Stimulated activated CD4-positive, alpha-beta T cell treated with anti-CD3 and anti-CD28 coated beads, Interleukin-2, amount 100 ng/mL, for 4 hours (primary cell): Measurements from ENCODE around the gene PRRX2.
A peak's percentile ranks its signal among the peaks of the same experiment; 100 is the strongest.
"Not testable (repeated sequence)": the region's sequence is repeated elsewhere in the genome, so short reads cannot be mapped to it uniquely, and the experiment has no call there.

Experiments
- DNase-seq: peaks from one replicate; pipeline ENCODE4 v3.0.0-alpha.2; 2020; ENCODE audit warnings: low read depth

Gene PRRX2

GRCh38 chr9:129665389-129665775 is at the start of gene PRRX2:
TSS of gene PRRX2 (plus strand) at chr9:129665647. CDS start at chr9:129665868, 221 bp downstream.
- peak; percentile 56 for DNase-seq

DNA sequence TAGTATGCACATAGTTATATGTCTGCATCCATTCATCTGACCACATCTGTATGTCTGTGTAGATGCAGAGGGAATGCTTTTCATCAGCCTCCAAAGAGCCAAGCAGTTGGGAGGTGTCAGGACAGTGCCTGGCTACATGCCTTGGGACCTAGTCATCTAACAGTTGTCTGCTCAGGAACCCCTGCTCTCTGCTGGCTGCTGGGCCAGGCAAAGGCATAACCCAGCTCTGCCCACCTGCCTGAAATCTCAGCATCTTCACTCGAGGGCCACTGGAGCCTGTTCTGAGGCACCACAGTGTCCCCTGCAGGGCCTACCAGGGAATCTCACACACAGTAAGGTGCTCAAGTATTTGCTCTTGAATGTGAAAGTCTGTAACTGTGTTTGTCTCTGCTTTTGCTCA is 48.3 kb upstream of the PRRX2 start:
- no peak for DNase-seq

DNA sequence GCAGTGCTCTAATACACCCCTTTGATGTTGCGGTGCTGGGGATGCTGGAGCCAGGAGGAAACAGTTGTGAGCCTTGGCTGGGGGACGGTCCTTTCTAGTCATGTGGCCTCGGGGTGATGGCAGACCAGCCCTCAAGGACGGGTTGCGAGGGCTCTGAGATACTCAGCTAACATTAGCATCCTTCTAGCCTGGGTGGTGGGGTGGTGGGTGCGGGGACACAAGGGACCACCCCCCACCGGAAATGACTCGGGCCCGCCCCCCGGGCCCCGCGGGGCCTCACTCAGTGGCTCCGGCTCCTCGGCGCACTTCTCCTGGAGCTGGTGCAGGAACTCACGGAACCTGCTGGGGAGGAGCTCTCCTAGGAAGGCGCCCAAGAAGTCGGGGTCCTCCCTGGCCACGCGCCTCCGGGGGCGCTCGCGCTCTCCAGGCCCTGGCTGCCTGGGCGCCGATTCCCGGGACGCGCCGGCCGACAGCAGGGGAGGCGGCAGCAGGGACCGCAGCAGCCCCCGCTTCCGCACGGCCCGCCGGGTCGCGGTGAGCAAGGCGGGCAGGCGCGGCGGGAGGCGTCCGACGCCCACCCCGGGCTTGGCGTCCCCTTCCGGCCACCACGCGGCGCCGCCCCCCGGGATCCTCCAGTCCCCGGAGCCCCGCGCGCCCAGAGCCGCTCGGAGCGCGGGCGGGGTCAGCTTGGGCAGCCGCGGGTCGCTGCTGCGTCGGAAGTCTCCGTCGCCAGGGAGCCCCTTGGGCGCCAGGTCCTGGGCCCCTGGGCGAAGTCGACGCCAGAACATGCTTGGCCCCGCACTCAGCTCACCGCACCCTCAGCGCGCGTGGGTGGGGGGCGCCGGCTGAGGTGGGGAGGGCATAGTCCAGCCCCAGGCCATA is 45.4 kb upstream of the PRRX2 start:
- no peak for DNase-seq

GRCh38 chr9:129620669-129621295 is 44.7 kb upstream of the PRRX2 start, which contains the start of gene C9orf50:
TSS of gene C9orf50 (minus strand) at chr9:129621101. CDS start at chr9:129620574, 527 bp downstream.
- no peak for DNase-seq

- DNase-seq = no peak
These were observed 42.1 kb upstream of the PRRX2 start for GRCh38 chr9:129623331-129623730.

DNA sequence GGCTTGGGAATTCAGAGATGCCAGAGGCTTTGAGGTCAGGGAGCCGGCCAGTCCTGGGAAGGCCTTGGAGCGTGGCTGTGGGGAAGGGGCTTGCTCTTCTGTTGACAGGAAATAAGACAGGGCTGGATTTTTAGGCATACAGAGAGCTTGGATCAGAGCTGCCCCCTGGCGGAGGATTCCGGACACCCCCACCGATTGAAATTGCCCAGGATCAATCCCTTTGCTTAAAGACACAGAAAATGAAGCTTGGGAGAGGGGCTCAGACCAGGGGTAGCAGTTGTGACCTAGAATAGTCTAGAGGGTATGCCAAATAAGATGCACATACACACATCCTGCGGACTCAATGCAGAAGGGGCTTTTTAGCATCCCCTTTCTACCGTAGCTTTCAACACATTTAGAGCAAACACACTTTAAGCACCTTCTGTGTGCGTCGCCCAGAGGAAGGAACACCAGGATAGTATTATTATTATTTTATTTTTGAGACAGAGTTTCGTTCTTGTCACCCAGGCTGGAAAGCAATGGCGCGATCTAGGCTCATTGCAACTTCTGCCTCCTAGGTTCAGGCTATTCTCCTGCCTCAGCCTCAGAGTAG is 41.2 kb upstream of the PRRX2 start:
- peak; percentile 48 for DNase-seq

DNA sequence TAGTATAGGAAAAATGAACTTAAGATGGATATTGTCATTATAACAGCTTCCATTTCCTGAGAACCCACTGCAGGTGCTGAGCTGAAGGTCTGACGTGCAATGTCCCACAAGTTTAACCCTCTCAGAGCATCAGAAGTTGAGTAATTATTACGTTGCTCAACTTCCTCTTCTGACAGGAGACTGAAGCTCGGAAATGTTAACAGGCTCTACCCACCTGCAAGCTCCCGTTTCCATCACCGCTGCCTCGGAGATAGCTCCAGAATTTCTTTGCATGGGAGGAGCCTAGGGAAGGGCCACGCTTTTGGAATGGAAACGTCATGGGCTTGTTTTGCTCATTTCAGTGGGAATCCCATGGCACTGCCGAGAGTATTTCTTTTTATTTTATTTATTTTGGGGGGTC is 40.5 kb upstream of the PRRX2 start:
- DNase-seq = no peak

GRCh38 chr9:129626079-129626624 is 39.3 kb upstream of the PRRX2 start, which contains the start of gene NTMT1:
TSS of gene NTMT1 (plus strand) at chr9:129626163. CDS start at chr9:129632704, 6,541 bp downstream.
- DNase-seq = peak; percentile 83

GRCh38 chr9:129626625-129627284 is 38.7 kb upstream of the PRRX2 start:
- DNase-seq = no peak

DNA sequence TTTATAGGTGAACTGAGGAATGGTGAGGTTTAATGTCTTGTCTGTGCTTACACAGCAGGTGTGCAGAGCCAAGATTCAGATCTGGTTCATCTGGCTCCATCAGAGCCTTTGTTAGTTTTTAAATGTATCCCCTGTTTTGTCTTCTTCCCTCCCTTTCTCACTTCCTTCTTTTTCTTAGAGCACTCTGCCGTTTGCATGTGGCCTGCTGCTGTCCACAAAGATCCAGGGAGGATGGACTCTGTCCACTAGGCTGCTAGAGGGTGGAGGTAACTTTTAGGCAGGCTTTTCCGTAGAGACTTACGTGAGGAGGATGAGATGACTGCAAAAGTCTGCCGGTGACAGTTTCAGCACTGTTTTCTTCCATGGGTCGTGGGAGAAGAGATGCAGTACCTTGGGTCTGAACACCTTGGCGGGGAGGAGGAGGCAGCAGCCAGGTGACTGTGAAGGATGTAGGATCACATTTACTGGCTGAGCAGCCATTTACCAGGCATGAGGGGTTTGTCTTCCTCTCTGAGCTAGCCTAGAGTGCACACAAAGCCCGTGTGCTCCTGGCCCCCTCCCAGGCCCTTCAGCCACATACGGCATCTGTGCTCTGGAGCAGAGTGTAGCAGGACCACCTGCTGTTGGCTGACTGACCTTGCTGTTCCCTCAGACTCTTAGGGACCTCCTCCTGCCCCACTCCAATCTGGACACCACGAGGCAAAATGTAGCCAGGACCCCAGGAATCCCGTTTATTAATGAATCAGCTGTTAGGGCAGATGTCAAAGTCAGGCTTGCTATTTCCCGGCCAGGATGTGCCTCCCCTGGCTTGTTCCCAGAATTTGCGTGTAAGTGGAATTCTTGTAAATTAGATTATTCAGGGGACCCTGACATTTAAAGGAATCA is 37.6 kb upstream of the PRRX2 start:
- DNase-seq = no peak

GRCh38 chr9:129628709-129629108 is 36.7 kb upstream of the PRRX2 start:
- no peak for DNase-seq

DNA sequence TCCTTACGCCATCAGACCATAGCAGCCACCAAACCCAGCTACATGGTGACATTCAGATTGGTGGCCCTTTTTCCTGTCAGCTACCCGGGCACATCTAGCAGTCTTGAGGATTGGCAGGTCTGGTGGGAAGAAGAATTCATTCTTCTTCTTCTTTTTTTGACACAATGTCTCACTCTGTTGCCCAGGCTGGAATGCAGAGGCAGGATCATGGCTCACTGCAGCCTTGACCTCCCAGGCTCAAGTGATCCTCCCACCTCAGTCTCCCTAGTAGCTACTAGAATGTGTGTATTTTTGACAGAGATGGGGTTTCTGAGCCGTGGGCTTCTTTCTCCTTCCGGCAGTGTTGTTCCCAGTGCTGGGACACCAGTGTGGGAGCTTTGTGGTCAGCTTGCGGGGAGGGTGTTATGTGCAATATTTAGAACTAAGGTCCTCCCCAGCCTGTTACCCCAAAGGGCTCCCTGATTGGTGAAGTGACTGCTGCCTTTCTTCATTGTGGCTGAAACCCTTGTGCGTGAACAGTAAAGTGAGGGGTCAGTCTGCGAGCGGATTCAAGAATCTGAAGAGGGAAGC is 36.1 kb upstream of the PRRX2 start:
- DNase-seq = no peak

- no peak for DNase-seq
These were observed 34.3 kb upstream of the PRRX2 start for GRCh38 chr9:129630967-129631673.

GRCh38 chr9:129631674-129632129 is 33.7 kb upstream of the PRRX2 start:
- DNase-seq = no peak

DNA sequence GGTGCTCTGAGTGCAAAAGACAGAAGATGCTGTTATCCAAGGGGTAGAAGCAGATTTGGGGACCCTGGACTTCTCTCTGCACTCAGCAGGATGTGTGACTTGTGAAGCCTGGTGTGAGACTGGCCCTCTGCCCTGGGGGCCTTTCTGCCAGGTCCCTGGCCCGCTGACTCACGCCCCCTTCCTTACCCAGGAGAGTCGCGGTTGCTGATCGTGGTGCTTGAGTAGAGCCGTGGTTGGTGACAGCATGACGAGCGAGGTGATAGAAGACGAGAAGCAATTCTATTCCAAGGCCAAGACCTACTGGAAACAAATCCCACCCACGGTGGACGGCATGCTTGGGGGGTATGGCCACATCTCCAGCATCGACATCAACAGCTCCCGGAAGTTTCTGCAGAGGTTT is 33.0 kb upstream of the PRRX2 start:
- no peak for DNase-seq

- DNase-seq = no peak
These were observed 32.2 kb upstream of the PRRX2 start for GRCh38 chr9:129633207-129633606.

GRCh38 chr9:129633848-129634247 is 31.6 kb upstream of the PRRX2 start:
- DNase-seq = no peak

DNA sequence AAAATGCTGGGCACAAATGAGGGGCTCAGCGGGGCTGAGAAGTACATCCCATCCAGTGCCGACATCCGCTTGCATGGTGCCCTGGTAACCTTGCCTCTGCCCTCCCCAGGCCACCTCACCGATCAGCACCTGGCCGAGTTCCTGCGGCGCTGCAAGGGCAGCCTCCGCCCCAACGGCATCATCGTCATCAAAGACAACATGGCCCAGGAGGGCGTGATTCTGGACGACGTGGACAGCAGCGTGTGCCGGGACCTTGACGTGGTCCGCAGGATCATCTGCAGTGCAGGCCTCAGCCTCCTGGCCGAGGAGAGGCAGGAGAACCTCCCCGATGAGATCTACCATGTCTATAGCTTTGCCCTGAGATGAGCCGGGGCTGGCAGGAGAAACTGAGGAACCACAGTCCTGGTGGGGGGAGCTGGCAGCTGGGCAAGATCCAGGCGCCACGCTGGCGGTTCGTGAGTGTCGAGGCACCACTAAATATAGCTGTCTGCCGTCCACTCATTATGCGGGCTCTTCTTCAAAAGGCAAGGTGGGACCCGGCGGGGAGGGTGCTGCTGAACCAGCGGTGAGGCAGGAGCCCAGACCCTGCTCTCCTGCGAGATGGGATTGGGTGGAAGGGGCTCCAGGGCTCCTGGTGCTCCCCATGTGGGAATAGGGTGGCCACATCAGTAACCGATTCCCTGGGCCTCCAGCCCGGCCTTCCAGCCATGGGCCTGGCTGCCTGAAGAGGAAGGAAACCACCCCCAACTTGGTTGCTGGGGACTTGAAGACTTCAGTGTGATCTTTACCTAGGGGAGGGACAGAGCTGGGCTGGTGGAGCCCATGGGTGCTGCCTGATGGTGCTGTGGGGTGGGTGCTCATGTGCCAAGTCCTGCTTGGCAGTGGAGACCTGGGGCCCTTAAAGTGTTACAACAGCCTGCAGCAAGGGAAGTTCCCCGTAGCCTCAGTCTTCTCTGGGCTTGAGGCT is 30.1 kb upstream of the PRRX2 start:
- no peak for DNase-seq

GRCh38 chr9:129636343-129636742 is 29.1 kb upstream of the PRRX2 start:
- not testable (repeated sequence) for DNase-seq
